Globus pallidus (tissue), 1 donor: ENCODE data around the gene BEGAIN.

ENCODE experiments used
- DNase-seq: peaks from one replicate; pipeline ENCODE4 v3.0.0-alpha.2; 2015; ENCODE audit warnings: low spot score

Gene BEGAIN

GRCh38 chr14:100615736-100616695, 28.8 kb upstream of the BEGAIN start:
- no peak for DNase-seq

GRCh38 chr14:100614803-100615202, 27.6 kb upstream of the BEGAIN start:
- DNase-seq, result no peak

- DNase-seq, result no peak
Measured at GRCh38 chr14:100612986-100613385, 25.8 kb upstream of the BEGAIN start.

- DNase-seq, result no peak
Measured at GRCh38 chr14:100611811-100612480, 24.7 kb upstream of the BEGAIN start.

- DNase-seq, result no peak
Measured at GRCh38 chr14:100610511-100611217, 23.4 kb upstream of the BEGAIN start.

- DNase-seq, result no peak
Measured at GRCh38 chr14:100609941-100610391, 22.7 kb upstream of the BEGAIN start.

- DNase-seq, result no peak
Measured at GRCh38 chr14:100609331-100609870, 22.2 kb upstream of the BEGAIN start.

GRCh38 chr14:100608586-100609330, 21.5 kb upstream of the BEGAIN start:
- DNase-seq, result no peak

- DNase-seq, result no peak
Measured at GRCh38 chr14:100608064-100608463, 20.8 kb upstream of the BEGAIN start.

- DNase-seq, result no peak
Measured at GRCh38 chr14:100607611-100607956, 20.4 kb upstream of the BEGAIN start.

GRCh38 chr14:100606687-100607610, 19.7 kb upstream of the BEGAIN start:
- no peak for DNase-seq

- DNase-seq, result no peak
Measured at GRCh38 chr14:100605706-100606686, 18.8 kb upstream of the BEGAIN start.

GRCh38 chr14:100605230-100605629, 18.0 kb upstream of the BEGAIN start:
- DNase-seq, result no peak

GRCh38 chr14:100604709-100605108, 17.5 kb upstream of the BEGAIN start:
- DNase-seq, result no peak

GRCh38 chr14:100604121-100604501, 16.9 kb upstream of the BEGAIN start:
- no peak for DNase-seq

- no peak for DNase-seq
Measured at GRCh38 chr14:100603341-100604120, 16.3 kb upstream of the BEGAIN start.

GRCh38 chr14:100602621-100603230, 15.5 kb upstream of the BEGAIN start:
- DNase-seq, result no peak

GRCh38 chr14:100601914-100602313, 14.7 kb upstream of the BEGAIN start:
- DNase-seq, result no peak
